B cell (primary cell): Measurements from ENCODE around the gene IRS2. TPM values are rescaled to one million over a fixed set of nuclear protein-coding genes. Genes with fewer than 3 reads are reported as not detected.

Experiments used
- ATAC-seq: fragments of 200-7000 bp; cut with Tn5 transposase; one replicate; pipeline ENCODE4 v1.10.0; 2021; ENCODE audit warnings: low read depth, mild to moderate bottlenecking, moderate number of reproducible peaks, moderate library complexity
- CTCF ChIA-PET: fragments of 350-600 bp; sonication (Branson Sonifier 250); formaldehyde crosslinking; loops from one replicate; lab custom pipeline; 2021; ENCODE audit warnings: antibody characterized with exemption, inconsistent platforms; lab: Charles Lee
- POLR2A ChIA-PET: fragments of 350-600 bp; sonication (Branson Sonifier 250); formaldehyde crosslinking; loops from one replicate; lab custom pipeline; 2021; ENCODE audit warnings: antibody characterized with exemption; lab: Charles Lee
- DNase-seq: peaks from one replicate; pipeline ENCODE4 v3.0.0; 2013
- H2AFZ ChIP-seq: 2 replicates; pipeline ENCODE4 v1.6.1; 2012; ENCODE audit warnings: mild to moderate bottlenecking, low read depth, low read length; ENCODE audit not compliant: insufficient read depth, poor library complexity, severe bottlenecking
- H3K27ac ChIP-seq, 2 donors: 1 replicate in 1 of 2; 2 replicates in 1 of 2; pipeline ENCODE4 v1.5.1; 2012 to 2013; ENCODE audit warnings: low read length in 2 of 2, mild to moderate bottlenecking in 2 of 2, moderate library complexity in 1 of 2
- H3K27me3 ChIP-seq, 4 experiments: fragments of 200-600 bp in 1 of 4; sonication (generic) in 1 of 4; replicated peaks in 1 of 4; 1 replicate in 2 of 4; 2 replicates in 2 of 4; pipeline versions ENCODE4 v1.6.1 to v1.7.0; 2013 to 2016; ENCODE audit warnings: low read length in 3 of 4, mild to moderate bottlenecking in 2 of 4, mixed read lengths in 1 of 4, moderate library complexity in 1 of 4; ENCODE audit not compliant: insufficient read depth in 4 of 4, control insufficient read depth in 3 of 4; ENCODE audit errors: control extremely low read depth in 1 of 4
- H3K36me3 ChIP-seq, 2 experiments: replicated peaks in 1 of 2; 1 replicate in 1 of 2; 2 replicates in 1 of 2; pipeline versions ENCODE4 v1.6.1 to v1.7.1; 2013; ENCODE audit warnings: low read length in 1 of 2; ENCODE audit not compliant: insufficient read depth in 2 of 2, control insufficient read depth in 1 of 2; ENCODE audit errors: control extremely low read depth in 1 of 2, extremely low read depth in 1 of 2
- H3K4me1 ChIP-seq, 2 donors: fragments of 200-600 bp in 1 of 2; sonication (generic) in 1 of 2; 1 replicate in 1 of 2; 2 replicates in 1 of 2; pipeline versions ENCODE4 v1.5.1 to v1.6.1; 2013 to 2017; ENCODE audit warnings: low read length in 2 of 2; ENCODE audit not compliant: control insufficient read depth in 2 of 2, insufficient read depth in 2 of 2
- H3K4me2 ChIP-seq: replicated peaks from 2 replicates; pipeline ENCODE3; 2012; ENCODE audit warnings: mild to moderate bottlenecking, low read depth, low read length; ENCODE audit not compliant: poor library complexity, severe bottlenecking
- H3K4me3 ChIP-seq, 5 experiments: fragments of 200-600 bp in 1 of 5; sonication (generic) in 1 of 5; 1 replicate in 3 of 5; 2 replicates in 2 of 5; pipeline versions ENCODE4 v1.5.1 to v1.7.0; 2011 to 2016; ENCODE audit warnings: low read length in 4 of 5, mild to moderate bottlenecking in 4 of 5, low read depth in 2 of 5, control low read depth in 1 of 5, moderate library complexity in 1 of 5; ENCODE audit not compliant: insufficient read depth in 1 of 5; ENCODE audit errors: control extremely low read depth in 1 of 5, extremely low read depth in 1 of 5
- H3K79me2 ChIP-seq: fragments of 200-600 bp; sonication (generic); one replicate; pipeline ENCODE4 v1.6.0; 2016; ENCODE audit warnings: low read length; ENCODE audit not compliant: control insufficient read depth, insufficient read depth
- H3K9ac ChIP-seq: fragments of 200-600 bp; sonication (generic); 2 replicates; pipeline ENCODE4 v1.6.1; 2017; ENCODE audit warnings: mild to moderate bottlenecking, low read length, moderate library complexity
- H3K9me3 ChIP-seq, 3 donors: one replicate each; pipeline versions ENCODE4 v1.6.1 to v1.7.1; 2013; ENCODE audit warnings: low read length in 2 of 3; ENCODE audit not compliant: control insufficient read depth in 2 of 3, insufficient read depth in 1 of 3; ENCODE audit errors: control extremely low read depth in 1 of 3
- H4K20me1 ChIP-seq: 2 replicates; pipeline ENCODE4 v1.6.0; 2012; ENCODE audit warnings: mild to moderate bottlenecking, low read length; ENCODE audit not compliant: insufficient read depth, control insufficient read depth, poor library complexity, severe bottlenecking
- H3K27ac Mint-ChIP-seq: one replicate; pipeline ENCODE4 v1.8.0; 2021; ENCODE audit warnings: mixed read lengths
- H3K27me3 Mint-ChIP-seq: one replicate; pipeline ENCODE4 v1.8.0; 2021; ENCODE audit warnings: mixed read lengths
- H3K4me1 Mint-ChIP-seq: one replicate; pipeline ENCODE4 v1.8.0; 2021; ENCODE audit warnings: mixed read lengths
- H3K4me3 Mint-ChIP-seq: one replicate; pipeline ENCODE4 v1.8.0; 2021; ENCODE audit warnings: mixed read lengths
- H3K9me3 Mint-ChIP-seq: one replicate; pipeline ENCODE4 v1.8.0; 2022; ENCODE audit warnings: mixed read lengths; ENCODE audit not compliant: insufficient read depth
- CTCF ChIP-seq: fragments of 200-600 bp; IDR thresholded peaks from one replicate; pipeline ENCODE4 v1.8.0; 2022; ENCODE audit warnings: antibody characterized with exemption, mild to moderate bottlenecking
- EZH2 ChIP-seq: IDR thresholded peaks from 2 replicates; pipeline ENCODE4 v1.6.1; 2012; ENCODE audit warnings: borderline replicate concordance, low read depth, mild to moderate bottlenecking, moderate library complexity, low read length; ENCODE audit not compliant: insufficient read depth, poor library complexity, severe bottlenecking
- WGBS: methylation state at CpG from one replicate; pipeline ENCODE4 v1.1.5; 2013; ENCODE audit warnings: missing lambda C conversion rate; ENCODE audit not compliant: insufficient coverage; 5-methylcytosine and 5-hydroxymethylcytosine counted together
- intact Hi-C: fragments of 100-400 bp; cut with micrococcal nuclease; formaldehyde crosslinking; loops from one replicate; pipeline ENCODE4 v1.10.0; 2022
- polyA plus RNA-seq: library from polyadenylated mRNA; depleted of rRNA; stranded (reverse); fragments of >200 nt; gene quantifications from 2 replicates; pipeline ENCODE4 v1.2.3, GENCODE V29; 2012
- total RNA-seq, 2 donors: library from RNA; stranded (reverse); fragments of 120-200 nt in 1 of 2; gene quantifications; 1 replicate in 1 of 2; 2 replicates in 1 of 2; pipeline versions ENCODE4 v1.2.3 to v1.2.4, GENCODE V29; 2013 to 2022

IRS2 gene
- total and polyA plus RNA-seq, 2 donors (not counting 1 experiment from before 2014, with no cell fraction given) = 5.8 to 26.9 TPM

DNA sequence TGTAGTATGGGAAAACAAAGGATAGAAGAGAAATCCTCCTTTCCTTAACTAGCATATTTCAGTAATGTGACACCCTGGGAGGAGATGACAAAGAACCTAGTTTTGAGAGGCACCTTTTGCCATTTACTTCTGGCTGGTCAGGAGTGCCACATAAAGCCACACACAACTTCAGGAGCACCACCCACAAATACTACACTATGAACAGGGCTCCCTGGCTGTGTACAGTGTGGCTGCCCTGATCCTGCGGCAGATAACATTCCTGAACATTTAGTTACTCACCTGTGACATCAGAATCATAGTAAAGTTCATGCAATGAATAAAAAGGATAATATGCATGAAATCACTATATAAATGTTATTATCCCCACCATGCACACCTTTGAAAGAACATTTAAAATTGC is 17.4 kb upstream of the IRS2 start:
- no peaks in the 10 kb centered on the region for H3K9me3 Mint-ChIP-seq
- H3K9me3 ChIP-seq = no peaks in the 10 kb centered on the region
- intact Hi-C loops = no loop called here
- no peaks in the 10 kb centered on the region for H3K79me2 ChIP-seq
- H3K27me3 Mint-ChIP-seq = peaks cover 17% of the 10 kb centered on the region
- no peak overlapping the region for H3K4me3 Mint-ChIP-seq
- no peak overlapping the region for H3K4me2 ChIP-seq
- ChIA-PET CTCF (no interaction called here), POLR2A (no interaction called here)
- no peaks in the 10 kb centered on the region for H4K20me1 ChIP-seq
- H3K4me1 ChIP-seq = no peaks in the 10 kb centered on the region
- DNase-seq (no peak), ATAC-seq (no peak)
- H2AFZ ChIP-seq = no peak overlapping the region
- H3K9ac ChIP-seq = no peak overlapping the region
- TF ChIP-seq CTCF (no peak), EZH2 (no peak)
- H3K36me3 ChIP-seq = no peaks in the 10 kb centered on the region
- no CpG with 5 or more reads among the region's 1 CpG for WGBS
- no peaks in the 10 kb centered on the region for H3K27me3 ChIP-seq
- no peaks in the 10 kb centered on the region for H3K4me1 Mint-ChIP-seq
- H3K27ac Mint-ChIP-seq = no peak overlapping the region
- no peak overlapping the region for H3K27ac ChIP-seq
- no peak overlapping the region for H3K4me3 ChIP-seq

DNA sequence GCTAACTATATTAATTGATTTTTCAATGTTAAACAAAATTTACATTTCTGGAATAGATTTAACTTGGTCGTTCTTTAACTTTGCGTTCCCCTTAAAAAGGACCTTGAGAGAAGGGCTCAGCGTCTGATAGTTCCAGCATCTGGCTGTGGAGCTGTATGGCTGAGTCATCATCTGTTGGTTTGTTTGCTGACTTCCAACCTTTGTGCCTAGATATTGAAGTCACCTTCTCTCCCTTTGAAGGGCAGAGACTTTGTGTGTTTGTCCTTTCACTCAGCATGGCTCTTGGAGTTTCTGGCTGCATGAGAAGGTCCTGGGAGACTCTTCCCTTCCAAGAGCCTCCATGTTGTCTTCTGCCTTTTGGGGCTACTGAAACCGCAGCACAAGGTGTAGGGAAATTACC is 16.6 kb upstream of the IRS2 start:
- no peaks in the 10 kb centered on the region for H3K9me3 Mint-ChIP-seq
- CTCF ChIA-PET = no interaction called here
- no peaks in the 10 kb centered on the region for H3K4me1 Mint-ChIP-seq
- intact Hi-C loops = no loop called here
- Histone ChIP-seq H2AFZ (no peak overlapping the region), H3K4me2 (no peak overlapping the region), H3K9ac (no peak overlapping the region), H3K9me3 (no peaks in the 10 kb centered on the region), H3K4me3 (no peak overlapping the region), H3K27me3 (peaks cover 0 to 5% (median 1%) of the 10 kb centered on the region in 4 experiments), H3K27ac (no peak overlapping the region), H3K4me1 (no peaks in the 10 kb centered on the region), H4K20me1 (no peaks in the 10 kb centered on the region), H3K36me3 (no peaks in the 10 kb centered on the region), H3K79me2 (no peaks in the 10 kb centered on the region)
- DNase-seq (no peak), ATAC-seq (no peak)
- H3K27ac Mint-ChIP-seq = no peak overlapping the region
- POLR2A ChIA-PET = no interaction called here
- WGBS = 89% methylated on average over 3 of the region's 4 CpGs
- TF ChIP-seq CTCF (no peak), EZH2 (no peak)
- no peak overlapping the region for H3K4me3 Mint-ChIP-seq
- peaks cover 20% of the 10 kb centered on the region for H3K27me3 Mint-ChIP-seq
